K562 (cell line): ENCODE results near the gene TRIM2. TPM values are rescaled to one million over a fixed set of nuclear protein-coding genes. Genes with fewer than 3 reads are reported as not detected.
A peak's percentile ranks its signal among the peaks of the same experiment; 100 is the strongest.

ENCODE experiments used
- CCAR2 ChIP-seq: fragments of 200-400 bp; formaldehyde crosslinking; IDR thresholded peaks from 2 replicates; pipeline ENCODE4 v1.6.1; 2017; ENCODE audit warnings: mild to moderate bottlenecking, low read depth, low read length
- COPS2 ChIP-seq: fragments of 450-650 bp; conservative IDR thresholded peaks from 2 replicates; pipeline ENCODE4 v1.6.1; 2016; ENCODE audit warnings: mild to moderate bottlenecking, moderate library complexity
- FOXK1 ChIP-seq: sonication (generic); formaldehyde crosslinking; IDR thresholded peaks from 2 replicates; pipeline ENCODE4 v1.8.0; 2022; ENCODE audit warnings: missing genetic modification reagents, mild to moderate bottlenecking, borderline replicate concordance
- GABPB2 ChIP-seq: fragments of 250-450 bp; sonication (Bioruptor Pico); conservative IDR thresholded peaks from 2 replicates; pipeline ENCODE4 v1.5.1; 2021; ENCODE audit warnings: mild to moderate bottlenecking
- KDM4B ChIP-seq, 2 experiments: fragments of 450-650 bp in 1 of 2; sonication (generic) in 1 of 2; IDR thresholded peaks; 2 replicates each; pipeline ENCODE4 v1.6.1; 2016 to 2017; ENCODE audit warnings: borderline replicate concordance in 2 of 2, antibody characterized with exemption in 1 of 2, low read depth in 1 of 2, mild to moderate bottlenecking in 1 of 2
- NR2C1 ChIP-seq, 2 experiments: fragments of 450-650 bp; IDR thresholded peaks; 2 replicates each; pipeline ENCODE4 v1.6.1; 2017; ENCODE audit warnings: mild to moderate bottlenecking in 2 of 2, antibody characterized with exemption in 1 of 2, inconsistent platforms in 1 of 2, missing compliant biosample characterization in 1 of 2, missing genetic modification characterization in 1 of 2
- SMARCA5 ChIP-seq: fragments of 450-650 bp; IDR thresholded peaks from 2 replicates; pipeline ENCODE4 v1.6.1; 2016
- TBL1XR1 ChIP-seq, 2 experiments: IDR thresholded peaks; 2 replicates each; pipeline ENCODE4 v1.6.1; 2012; ENCODE audit warnings: improper control_type of control experiment in 2 of 2, low read length in 2 of 2, mild to moderate bottlenecking in 1 of 2
- TOE1 ChIP-seq, 2 experiments: fragments of 450-650 bp in 1 of 2; sonication (generic) in 1 of 2; formaldehyde crosslinking in 1 of 2; IDR thresholded peaks; 2 replicates each; pipeline versions ENCODE4 v1.7.1 to v1.8.0; 2016 to 2022; ENCODE audit warnings: borderline replicate concordance in 2 of 2, mild to moderate bottlenecking in 2 of 2, antibody characterized with exemption in 1 of 2, inconsistent platforms in 1 of 2, low read depth in 1 of 2, missing genetic modification reagents in 1 of 2, moderate library complexity in 1 of 2
- ZNF134 ChIP-seq: fragments of 250-450 bp; sonication (Bioruptor Pico); conservative IDR thresholded peaks from 2 replicates; pipeline ENCODE4 v1.4.0; 2020
- ZNF24 ChIP-seq: fragments of 450-650 bp; IDR thresholded peaks from 2 replicates; pipeline ENCODE4 v1.6.1; 2016
- ZNF589 ChIP-seq: fragments of 200-800 bp; sonication (Bioruptor generic); IDR thresholded peaks from 2 replicates; pipeline ENCODE4 v1.6.1; 2016; ENCODE audit warnings: low read depth, missing genetic modification characterization, missing compliant biosample characterization
- ZNF778 ChIP-seq: fragments of 450-650 bp; formaldehyde crosslinking; IDR thresholded peaks from 2 replicates; pipeline ENCODE4 v1.4.0; 2020; ENCODE audit warnings: mild to moderate bottlenecking, moderate library complexity
- polyA plus RNA-seq, 8 experiments: library from polyadenylated mRNA; depleted of rRNA in 4 of 8; stranded (reverse) in 5 of 8; unstranded in 3 of 8; fragments of >200 nt; fragmentation: Nextera tagmentation in 2 of 8; fragmentation: Illumina TruSeq in 1 of 8; extraction: Ambion mirVana in 2 of 8; extraction: Trizol in 1 of 8; gene quantifications; 2 replicates each; pipeline versions ENCODE4 v1.2.1 to v1.2.3, GENCODE V29; 2011 to 2014; ENCODE audit warnings: inconsistent platforms in 1 of 8, missing spikeins in 1 of 8
- total RNA-seq, 7 experiments: library from RNA; depleted of rRNA in 6 of 7; stranded (reverse); fragments of >200 nt in 6 of 7; fragmentation: Illumina TruSeq in 2 of 7; extraction: Trizol in 2 of 7; gene quantifications; 2 replicates each; pipeline versions ENCODE4 v1.2.1 to v1.2.3, GENCODE V29; 2011 to 2021; ENCODE audit warnings: low replicate concordance in 1 of 7
- TF ChIP-seq, protein P1 (sequence below): fragments of 250-450 bp; sonication (Bioruptor Pico); IDR thresholded peaks from 2 replicates; pipeline ENCODE4 v1.8.0; 2021; ENCODE audit warnings: mild to moderate bottlenecking, moderate library complexity
- TF ChIP-seq, protein P2 (sequence below): fragments of 450-650 bp; IDR thresholded peaks from 2 replicates; pipeline ENCODE4 v1.6.1; 2016; ENCODE audit warnings: low read depth, mild to moderate bottlenecking, moderate library complexity
- TF ChIP-seq, protein P3 (sequence below): sonication (generic); formaldehyde crosslinking; IDR thresholded peaks from 2 replicates; pipeline ENCODE4 v1.8.1; 2023; ENCODE audit warnings: mild to moderate bottlenecking, missing genetic modification reagents
- TF ChIP-seq, protein P4 (sequence below): sonication (generic); formaldehyde crosslinking; IDR thresholded peaks from 2 replicates; pipeline ENCODE4 v1.5.0; 2020; ENCODE audit warnings: missing genetic modification reagents
- TF ChIP-seq, protein P5 (sequence below), 2 experiments: fragments of 150-350 bp in 1 of 2; IDR thresholded peaks; 2 replicates each; pipeline ENCODE4 v1.6.1; 2012 to 2016; ENCODE audit warnings: low read depth in 2 of 2, low read length in 2 of 2, mild to moderate bottlenecking in 1 of 2, moderate library complexity in 1 of 2

The TRIM2 gene
- total and polyA plus RNA-seq, 9 of the 15 experiments (the other 6 are each of a cell fraction or from before 2014, with no cell fraction given), result 0.01 to 0.41 (median 0.13) TPM; not detected in 1

DNA sequence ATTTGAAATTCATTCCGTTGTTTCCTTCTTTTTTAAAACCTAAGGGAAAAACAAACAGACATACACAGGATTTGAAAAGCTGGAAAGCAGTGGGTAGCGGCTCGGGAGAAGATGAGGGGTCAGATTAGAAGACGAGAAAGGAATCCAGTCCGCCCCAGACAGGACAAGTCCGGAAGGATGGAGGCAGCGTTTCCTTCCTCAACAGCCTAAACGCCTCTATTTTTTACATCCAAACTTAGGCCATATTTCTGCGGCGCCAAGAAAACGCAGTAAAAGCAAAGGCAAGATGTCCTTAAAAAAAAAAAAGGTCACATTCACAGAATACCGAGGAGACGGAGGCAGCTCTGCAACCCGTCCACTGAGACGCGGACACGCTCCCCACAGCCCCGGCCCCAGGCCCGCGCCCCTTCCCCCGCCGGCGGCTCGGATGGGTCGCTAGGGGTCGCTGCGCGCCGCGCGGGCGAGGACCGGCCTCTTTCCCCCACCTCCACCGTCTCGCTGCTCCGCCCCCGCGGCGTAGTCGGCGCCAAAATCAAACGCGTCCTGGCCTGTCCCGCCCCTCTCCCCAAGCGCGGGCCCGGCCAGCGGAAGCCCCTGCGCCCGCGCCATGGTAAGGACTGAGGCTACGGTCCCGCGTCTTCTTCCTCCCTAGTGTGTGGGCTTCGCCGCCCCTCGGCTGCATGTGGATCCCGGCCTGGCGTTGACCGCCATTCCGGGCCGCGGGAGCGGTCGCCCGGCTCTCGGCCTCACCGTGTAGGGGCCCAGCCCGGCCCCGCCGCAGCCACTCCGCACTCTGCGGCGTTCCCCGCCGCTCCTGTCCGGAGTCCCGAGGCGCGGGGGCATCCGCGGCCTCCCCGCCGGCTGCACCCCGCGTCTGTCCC is 140.1 kb downstream of the TRIM2 start, which contains the start of gene MND1 (continued):
- TF ChIP-seq TOE1 (IDR thresholded peaks at IDR 0.05; ENCODE audit: borderline replicate concordance) (no peak), TOE1 (CRISPR knock-in tag; IDR thresholded peaks at IDR 0.05; ENCODE audit: borderline replicate concordance, low read depth) (no peak), ZNF589 (CRISPR knock-in tag) (no peak), ZNF778 (CRISPR knock-in tag) (no peak), NR2C1 (IDR thresholded peaks at IDR 0.05) (no peak), NR2C1 (tag; IDR thresholded peaks at IDR 0.05) (no peak), COPS2 (no peak), ZNF134 (CRISPR knock-in tag) (no peak), SMARCA5 (no peak), ZNF24 (no peak), FOXK1 (CRISPR knock-in tag) (no peak), GABPB2 (no peak), KDM4B (IDR thresholded peaks at IDR 0.05; ENCODE audit: borderline replicate concordance in 2 of 2, low read depth in 1 of 2) (no peak), TBL1XR1 (IDR thresholded peaks at IDR 0.05; ENCODE audit: low read length in 2 of 2) (no peak), CCAR2 (no peak)
- TF ChIP-seq, protein P1, sequence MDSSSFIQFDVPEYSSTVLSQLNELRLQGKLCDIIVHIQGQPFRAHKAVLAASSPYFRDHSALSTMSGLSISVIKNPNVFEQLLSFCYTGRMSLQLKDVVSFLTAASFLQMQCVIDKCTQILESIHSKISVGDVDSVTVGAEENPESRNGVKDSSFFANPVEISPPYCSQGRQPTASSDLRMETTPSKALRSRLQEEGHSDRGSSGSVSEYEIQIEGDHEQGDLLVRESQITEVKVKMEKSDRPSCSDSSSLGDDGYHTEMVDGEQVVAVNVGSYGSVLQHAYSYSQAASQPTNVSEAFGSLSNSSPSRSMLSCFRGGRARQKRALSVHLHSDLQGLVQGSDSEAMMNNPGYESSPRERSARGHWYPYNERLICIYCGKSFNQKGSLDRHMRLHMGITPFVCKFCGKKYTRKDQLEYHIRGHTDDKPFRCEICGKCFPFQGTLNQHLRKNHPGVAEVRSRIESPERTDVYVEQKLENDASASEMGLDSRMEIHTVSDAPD, result no peak
- TF ChIP-seq, protein P2, sequence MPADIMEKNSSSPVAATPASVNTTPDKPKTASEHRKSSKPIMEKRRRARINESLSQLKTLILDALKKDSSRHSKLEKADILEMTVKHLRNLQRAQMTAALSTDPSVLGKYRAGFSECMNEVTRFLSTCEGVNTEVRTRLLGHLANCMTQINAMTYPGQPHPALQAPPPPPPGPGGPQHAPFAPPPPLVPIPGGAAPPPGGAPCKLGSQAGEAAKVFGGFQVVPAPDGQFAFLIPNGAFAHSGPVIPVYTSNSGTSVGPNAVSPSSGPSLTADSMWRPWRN, result no peak
- TF ChIP-seq, protein P3, sequence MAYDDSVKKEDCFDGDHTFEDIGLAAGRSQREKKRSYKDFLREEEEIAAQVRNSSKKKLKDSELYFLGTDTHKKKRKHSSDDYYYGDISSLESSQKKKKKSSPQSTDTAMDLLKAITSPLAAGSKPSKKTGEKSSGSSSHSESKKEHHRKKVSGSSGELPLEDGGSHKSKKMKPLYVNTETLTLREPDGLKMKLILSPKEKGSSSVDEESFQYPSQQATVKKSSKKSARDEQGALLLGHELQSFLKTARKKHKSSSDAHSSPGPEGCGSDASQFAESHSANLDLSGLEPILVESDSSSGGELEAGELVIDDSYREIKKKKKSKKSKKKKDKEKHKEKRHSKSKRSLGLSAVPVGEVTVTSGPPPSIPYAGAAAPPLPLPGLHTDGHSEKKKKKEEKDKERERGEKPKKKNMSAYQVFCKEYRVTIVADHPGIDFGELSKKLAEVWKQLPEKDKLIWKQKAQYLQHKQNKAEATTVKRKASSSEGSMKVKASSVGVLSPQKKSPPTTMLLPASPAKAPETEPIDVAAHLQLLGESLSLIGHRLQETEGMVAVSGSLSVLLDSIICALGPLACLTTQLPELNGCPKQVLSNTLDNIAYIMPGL, result peak; percentile 37; the same call in 1 of the 2 replicates
- TF ChIP-seq, protein P4, sequence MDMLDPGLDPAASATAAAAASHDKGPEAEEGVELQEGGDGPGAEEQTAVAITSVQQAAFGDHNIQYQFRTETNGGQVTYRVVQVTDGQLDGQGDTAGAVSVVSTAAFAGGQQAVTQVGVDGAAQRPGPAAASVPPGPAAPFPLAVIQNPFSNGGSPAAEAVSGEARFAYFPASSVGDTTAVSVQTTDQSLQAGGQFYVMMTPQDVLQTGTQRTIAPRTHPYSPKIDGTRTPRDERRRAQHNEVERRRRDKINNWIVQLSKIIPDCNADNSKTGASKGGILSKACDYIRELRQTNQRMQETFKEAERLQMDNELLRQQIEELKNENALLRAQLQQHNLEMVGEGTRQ (CRISPR knock-in tag), result no peak
- TF ChIP-seq, protein P5, sequence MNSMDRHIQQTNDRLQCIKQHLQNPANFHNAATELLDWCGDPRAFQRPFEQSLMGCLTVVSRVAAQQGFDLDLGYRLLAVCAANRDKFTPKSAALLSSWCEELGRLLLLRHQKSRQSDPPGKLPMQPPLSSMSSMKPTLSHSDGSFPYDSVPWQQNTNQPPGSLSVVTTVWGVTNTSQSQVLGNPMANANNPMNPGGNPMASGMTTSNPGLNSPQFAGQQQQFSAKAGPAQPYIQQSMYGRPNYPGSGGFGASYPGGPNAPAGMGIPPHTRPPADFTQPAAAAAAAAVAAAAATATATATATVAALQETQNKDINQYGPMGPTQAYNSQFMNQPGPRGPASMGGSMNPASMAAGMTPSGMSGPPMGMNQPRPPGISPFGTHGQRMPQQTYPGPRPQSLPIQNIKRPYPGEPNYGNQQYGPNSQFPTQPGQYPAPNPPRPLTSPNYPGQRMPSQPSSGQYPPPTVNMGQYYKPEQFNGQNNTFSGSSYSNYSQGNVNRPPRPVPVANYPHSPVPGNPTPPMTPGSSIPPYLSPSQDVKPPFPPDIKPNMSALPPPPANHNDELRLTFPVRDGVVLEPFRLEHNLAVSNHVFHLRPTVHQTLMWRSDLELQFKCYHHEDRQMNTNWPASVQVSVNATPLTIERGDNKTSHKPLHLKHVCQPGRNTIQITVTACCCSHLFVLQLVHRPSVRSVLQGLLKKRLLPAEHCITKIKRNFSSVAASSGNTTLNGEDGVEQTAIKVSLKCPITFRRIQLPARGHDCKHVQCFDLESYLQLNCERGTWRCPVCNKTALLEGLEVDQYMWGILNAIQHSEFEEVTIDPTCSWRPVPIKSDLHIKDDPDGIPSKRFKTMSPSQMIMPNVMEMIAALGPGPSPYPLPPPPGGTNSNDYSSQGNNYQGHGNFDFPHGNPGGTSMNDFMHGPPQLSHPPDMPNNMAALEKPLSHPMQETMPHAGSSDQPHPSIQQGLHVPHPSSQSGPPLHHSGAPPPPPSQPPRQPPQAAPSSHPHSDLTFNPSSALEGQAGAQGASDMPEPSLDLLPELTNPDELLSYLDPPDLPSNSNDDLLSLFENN (IDR thresholded peaks at IDR 0.05; ENCODE audit: low read depth in 2 of 2, low read length in 2 of 2), result no peak
